ENCODE results near the gene BLZF1.
"Not testable (repeated sequence)": the region's sequence is repeated elsewhere in the genome, so short reads cannot be mapped to it uniquely, and the experiment has no call there.

The BLZF1 gene, protein sequence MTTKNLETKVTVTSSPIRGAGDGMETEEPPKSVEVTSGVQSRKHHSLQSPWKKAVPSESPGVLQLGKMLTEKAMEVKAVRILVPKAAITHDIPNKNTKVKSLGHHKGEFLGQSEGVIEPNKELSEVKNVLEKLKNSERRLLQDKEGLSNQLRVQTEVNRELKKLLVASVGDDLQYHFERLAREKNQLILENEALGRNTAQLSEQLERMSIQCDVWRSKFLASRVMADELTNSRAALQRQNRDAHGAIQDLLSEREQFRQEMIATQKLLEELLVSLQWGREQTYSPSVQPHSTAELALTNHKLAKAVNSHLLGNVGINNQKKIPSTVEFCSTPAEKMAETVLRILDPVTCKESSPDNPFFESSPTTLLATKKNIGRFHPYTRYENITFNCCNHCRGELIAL

DNA sequence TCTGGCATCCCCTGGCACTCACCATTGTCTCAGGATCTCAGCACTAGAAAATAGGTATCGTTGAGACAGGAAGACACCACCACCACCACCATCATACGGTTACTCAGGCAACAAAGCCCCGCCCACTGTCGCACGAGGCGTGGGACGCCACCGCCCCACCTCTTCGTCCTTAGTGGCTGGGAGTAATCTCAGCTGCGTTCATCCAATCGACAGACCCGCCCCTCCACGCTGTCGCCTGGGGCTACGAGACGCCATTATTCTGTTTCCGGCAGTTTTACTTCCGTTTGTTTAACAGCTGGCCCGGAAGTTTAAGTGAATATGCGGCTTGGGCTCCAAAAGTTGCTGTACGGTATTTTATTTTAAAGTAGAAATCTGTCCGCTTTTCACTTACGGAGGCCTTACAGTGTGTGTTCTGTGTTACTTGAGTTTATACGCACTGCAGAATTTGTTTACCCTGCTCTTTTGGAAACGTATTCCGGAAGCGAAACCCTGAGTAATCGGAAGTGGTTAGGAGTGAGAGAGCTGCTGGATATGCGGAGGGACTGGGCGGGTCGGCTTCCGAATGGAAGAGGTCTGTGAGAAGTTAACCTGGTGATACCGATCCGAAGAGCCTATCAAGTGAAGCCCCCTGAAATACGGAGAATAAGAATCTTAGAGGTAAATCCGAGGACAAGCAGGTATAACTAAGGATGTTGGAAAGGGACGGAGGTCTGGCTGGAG, at the start of gene BLZF1, which contains the start of gene NME7:
BLZF1 (plus strand) TSS at position 510 of the 720 bp plus-strand sequence. CDS start 1,328 bp downstream, outside the sequence.
NME7 (minus strand) TSS at position 112 of the 720 bp plus-strand sequence; CDS start at position 25, 87 bp downstream.
- DNase-seq (ENCODE audit: low read depth in 2 of 3, low spot score in 1 of 3), result peak; percentile 96 to 98 (median 96)

DNA sequence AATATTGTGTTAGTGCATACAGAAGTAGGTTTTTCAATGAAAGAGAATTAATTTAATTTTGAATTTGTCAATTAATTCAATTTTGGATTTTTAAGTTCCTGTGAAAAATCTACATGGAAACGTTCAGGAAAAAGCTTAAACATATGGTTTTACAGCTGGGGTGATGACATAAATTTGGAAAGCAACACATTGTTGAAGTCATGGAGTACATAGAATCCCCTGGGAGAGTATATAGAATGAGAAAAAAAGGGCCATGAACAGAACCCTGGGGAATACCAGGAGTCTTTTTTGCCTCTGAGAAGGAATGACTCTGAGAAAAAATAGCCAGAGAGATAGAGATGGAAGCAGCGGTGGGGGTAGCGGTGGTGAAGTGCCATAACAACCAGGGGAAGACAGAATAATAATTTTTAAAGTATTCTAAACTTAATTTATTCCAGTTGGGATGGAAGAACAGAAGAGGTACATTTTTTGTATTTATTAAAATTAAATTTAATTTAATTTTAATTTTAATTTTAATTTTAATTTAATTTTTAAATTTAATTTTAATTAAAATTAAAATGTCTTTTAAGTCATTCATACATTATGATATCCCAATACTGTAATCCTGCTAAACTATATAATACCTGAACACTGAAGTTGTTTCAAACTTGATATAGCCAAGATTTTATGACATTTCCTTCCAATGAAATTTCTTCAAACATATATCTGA, 49.3 kb upstream of the BLZF1 start:
- DNase-seq (ENCODE audit: low read depth in 2 of 3, low spot score in 1 of 3), result no peak

DNA sequence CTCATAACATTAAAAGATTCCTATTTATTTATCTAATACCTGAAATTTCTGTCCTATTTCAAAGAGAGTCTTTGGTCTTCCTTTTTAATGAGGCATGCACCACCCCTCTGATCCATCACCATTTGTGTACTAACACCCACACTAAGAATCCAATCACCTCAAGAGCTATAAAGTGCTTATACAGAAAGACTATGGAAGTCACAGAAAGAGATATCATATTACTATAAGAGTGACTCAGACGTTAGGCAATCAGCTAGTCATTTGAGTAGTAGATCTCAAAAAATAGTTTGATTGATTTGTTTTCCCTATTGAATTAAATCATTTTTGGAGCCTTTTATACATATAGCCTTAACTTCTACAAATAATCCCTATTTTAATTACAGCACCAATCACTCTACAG, 46.5 kb upstream of the BLZF1 start:
- DNase-seq (ENCODE audit: low read depth in 2 of 3, low spot score in 1 of 3), result no peak

DNA sequence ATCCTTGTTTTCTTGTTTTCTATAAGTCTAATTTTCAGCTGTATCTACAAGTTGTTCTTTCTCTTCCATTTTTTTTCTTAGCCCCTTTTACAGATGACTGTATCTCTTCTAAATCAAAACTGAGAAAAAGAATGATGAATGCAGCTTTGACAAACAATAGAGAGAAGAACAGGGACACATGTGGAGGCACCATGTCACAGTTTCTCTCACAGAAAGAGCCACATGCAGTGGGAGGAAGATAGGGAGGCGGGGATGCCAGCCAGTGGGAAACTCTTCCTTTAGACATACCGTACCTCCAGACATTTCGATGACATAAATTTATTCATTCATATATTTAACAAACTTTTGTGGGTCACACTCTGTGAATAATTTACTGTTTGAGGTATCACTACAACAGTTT, 45.9 kb upstream of the BLZF1 start:
- no peak for DNase-seq (ENCODE audit: low read depth in 2 of 3, low spot score in 1 of 3)

DNA sequence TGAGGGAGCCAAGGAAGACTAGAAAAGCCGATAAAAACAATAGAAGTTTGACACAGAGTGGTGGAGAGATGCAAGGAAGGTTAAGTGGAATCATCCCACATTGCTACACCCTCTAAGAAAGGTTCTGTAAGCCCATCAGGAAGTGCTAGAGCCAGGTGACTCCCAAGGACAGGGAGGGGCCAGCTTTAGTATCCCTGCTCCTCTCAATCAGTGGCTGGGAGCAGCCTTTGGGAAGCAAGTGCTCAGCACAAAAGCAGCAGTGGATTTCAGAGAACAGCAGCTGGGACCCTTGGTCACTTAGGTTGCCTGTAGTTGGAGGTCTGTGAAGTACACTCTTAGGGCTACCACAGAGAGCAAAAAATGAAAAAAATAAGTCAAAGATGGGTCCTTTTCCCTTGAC, 42.9 kb upstream of the BLZF1 start:
- no peak for DNase-seq (ENCODE audit: low read depth in 2 of 3, low spot score in 1 of 3)

DNA sequence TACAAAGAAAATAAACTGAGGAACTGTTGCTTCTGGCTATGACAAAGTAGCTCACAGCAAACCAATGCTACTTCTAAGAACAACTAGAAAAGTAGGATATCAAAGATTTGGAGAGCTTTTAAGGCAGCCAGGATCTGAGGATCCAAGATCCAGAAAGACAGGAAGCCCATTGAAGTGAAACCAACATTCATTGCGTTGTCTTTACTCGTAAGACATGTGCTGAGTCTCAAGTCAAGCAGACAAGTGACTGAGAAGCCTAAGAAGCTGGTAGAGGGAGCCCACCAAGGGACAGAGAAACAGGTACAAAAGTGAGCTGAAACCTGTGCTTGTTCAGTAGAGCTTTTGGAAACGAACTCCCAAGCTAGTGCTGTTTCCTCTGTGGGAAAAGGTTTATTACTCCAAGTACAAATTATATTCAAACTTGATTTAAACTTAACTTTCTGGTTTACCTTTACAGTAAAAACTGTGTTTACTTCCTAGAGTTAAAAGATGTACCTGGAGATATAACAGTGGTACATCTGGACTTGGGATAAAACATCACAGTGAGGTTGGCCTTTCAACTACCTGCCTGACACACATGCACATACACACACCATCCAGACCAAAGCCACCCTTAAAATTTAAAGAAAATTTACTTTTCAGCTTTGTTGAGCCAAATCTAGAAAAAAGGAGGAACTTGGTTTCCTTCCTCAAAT, 41.6 kb upstream of the BLZF1 start:
- no peak for DNase-seq (ENCODE audit: low read depth in 2 of 3, low spot score in 1 of 3)

DNA sequence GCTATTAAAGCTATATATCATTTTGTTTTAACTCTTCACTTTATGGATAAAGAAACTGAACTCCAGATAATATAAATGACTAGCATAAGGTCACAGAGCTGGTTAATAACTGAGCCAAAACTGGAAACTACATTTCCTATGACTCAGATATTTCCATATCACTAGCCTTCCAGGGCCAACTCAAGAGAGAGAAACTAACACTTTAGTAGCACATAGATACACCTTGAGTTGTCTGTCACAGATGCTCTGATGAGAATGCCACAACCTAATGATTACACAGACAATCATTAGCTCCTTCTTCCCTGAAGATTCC, 41.1 kb upstream of the BLZF1 start:
- DNase-seq (ENCODE audit: low read depth in 2 of 3, low spot score in 1 of 3), result no peak

DNA sequence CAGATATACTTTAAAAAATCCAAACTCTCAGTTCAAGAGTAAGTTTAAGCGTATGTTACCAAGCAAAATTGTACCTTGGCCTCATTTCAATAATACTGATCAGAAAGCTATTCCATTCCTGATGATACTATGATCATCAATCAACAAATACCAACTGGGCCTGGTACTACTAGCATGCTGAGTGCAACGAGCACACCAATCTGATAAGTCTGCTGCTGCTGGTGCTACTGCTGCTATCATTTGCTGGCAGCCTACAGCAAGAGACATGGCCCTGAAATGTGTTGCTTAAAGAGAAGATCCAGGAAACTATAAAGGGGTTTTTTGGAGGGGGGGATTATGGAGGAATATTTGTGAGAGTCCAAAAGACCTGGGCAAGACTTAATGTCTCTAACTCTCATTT, 40.1 kb upstream of the BLZF1 start:
- no peak for DNase-seq (ENCODE audit: low read depth in 2 of 3, low spot score in 1 of 3)

DNA sequence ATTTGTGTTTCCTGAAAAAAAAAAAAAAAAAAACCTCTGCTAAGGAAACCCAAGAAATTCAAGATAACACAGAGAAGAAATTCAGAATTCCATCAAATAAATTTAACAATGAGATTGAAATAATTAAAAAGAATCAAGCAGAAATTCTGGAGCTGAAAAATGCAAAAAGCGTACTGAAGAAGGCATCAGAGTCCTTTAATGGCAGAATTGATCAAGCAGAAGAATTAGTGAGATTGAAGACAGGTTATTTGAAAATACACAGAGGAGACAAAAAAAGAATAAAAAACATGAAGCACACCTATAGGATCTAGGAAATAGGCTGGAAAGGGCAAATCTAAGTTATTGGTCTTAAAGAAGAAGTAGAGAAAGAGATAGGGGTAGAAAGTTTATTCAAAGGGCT, 38.6 kb upstream of the BLZF1 start:
- DNase-seq (ENCODE audit: low read depth in 2 of 3, low spot score in 1 of 3), result no peak

DNA sequence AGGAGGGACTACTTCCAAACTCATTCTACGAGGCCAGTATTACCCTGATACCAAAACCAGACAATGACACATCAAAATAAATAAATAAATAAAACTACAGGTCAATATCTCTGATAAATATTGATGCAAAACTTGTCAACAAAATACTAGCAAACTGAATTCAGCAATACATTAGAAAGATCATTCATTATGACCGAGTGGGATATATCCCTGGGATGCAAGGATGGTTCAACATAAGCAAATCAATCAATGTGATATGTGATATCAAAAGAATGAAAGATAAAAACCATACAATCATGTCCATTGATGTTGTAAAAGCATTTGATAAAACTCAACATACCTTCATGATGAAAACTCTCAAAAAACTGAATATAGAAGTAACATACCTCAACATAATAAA, 37.1 kb upstream of the BLZF1 start:
- DNase-seq (ENCODE audit: low read depth in 2 of 3, low spot score in 1 of 3), result no peak

DNA sequence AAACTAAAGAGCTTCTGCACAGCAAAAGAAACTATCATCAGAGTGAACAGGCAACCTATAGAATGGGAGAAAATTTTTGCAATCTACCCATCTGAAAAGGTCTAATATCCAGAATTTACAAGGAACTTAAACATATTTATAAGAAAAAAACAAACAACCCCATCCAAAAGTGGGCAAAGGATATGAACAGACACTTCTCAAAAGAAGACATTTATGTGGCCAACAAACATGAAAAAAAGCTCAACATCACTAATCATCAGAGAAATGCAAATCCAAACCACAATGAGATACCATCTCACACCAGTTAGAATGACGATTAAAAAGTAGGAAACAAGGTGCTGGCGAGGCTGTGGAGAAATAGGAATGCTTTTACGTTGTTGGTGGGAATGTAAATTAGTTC, 33.3 kb upstream of the BLZF1 start:
- not testable (repeated sequence) for DNase-seq (ENCODE audit: low read depth in 2 of 3, low spot score in 1 of 3)

DNA sequence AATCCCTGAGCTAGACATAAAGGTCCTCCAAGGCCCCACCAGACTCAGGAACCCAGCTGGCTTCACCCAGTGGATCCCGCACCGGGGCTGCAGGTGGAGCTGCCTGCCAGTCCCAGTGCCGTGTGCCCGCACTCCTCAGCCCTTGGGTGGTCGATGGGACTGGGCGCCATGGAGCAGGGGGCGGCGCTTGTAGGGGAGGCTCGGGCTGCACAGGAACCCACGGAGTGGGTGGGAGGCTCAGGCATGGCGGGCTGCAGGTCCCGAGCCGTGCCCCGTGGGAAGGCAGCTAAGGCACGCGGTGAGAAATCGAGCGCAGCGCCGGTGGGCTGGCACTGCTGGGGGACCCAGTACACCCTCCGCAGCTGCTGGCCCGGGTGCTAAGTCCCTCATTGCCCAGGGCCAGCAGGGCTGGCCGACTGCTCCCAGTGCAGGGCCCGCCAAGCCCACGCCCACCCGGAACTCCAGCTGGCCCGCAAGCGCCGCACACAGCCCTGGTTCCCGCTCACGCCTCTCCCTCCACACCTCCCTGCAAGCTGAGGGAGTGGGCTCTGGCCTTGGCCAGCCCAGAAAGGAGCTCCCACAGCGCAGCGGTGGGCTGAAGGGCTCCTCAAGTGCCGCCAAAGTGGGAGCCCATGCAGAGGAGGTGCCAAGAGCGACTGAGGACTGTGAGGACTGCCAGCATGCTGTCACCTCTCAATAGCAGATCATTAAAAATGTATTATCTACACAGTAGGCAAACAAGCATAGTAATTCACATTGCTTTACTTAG, 30.9 kb upstream of the BLZF1 start:
- DNase-seq (ENCODE audit: low read depth in 2 of 3, low spot score in 1 of 3), result not testable (repeated sequence)

DNA sequence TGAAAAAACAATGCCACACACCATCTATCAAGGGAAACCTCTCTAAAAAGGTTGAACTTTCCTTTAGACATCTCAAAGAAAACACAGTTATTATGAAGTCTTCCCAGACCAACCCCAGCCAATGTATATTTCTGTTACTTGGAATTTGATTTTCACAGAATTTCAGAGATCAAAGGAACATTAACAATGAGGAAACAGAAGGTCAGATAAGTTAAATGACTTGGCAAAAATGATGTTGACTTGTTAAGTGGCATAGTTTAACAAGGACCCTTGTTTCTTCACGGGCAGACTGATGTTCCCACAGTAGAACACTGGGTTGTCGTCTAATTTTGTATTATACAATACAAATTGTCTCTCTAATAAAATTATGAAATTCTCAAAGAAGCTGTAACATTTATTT, 29.4 kb upstream of the BLZF1 start:
- DNase-seq (ENCODE audit: low read depth in 2 of 3, low spot score in 1 of 3), result no peak

DNA sequence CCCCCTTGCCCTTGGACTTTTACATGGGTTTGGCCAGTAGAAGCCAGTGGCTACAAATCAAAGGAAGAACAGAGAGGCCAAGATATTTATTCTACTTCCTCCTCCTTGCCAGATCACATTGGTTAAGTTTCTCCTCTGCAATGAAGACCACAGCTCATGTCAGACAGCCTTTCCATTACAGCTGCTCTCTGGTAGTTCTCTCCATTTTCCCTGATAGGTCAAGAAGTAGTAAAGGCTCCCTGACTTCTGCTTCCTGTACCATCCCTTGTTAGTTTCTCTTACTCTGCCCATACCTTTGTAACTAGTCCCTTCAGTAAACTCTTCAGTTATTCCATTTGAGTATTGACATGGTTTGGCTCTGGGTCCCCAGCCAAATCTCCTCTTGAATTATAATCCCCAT, 28.2 kb upstream of the BLZF1 start:
- DNase-seq (ENCODE audit: low read depth in 2 of 3, low spot score in 1 of 3), result no peak

DNA sequence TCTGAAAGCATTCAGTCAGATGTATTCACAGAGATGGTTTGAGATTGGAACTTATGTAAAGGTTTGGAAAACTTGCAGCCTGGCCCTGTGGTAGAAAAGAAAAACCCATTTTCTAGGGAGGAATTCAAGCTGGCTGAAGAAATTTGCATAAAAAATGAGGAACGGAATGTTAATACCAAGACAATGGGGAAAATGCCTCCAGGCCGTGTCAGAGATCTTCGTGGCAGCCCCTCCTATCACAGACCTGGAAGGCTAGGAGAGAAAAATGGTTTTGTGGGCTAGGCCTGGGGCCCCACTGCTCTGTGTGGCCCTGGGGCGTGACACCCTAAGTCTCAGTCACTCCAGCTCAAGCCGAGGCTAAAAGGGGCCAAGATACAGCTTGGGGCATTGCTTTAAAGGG, 27.1 kb upstream of the BLZF1 start:
- DNase-seq (ENCODE audit: low read depth in 2 of 3, low spot score in 1 of 3), result no peak

DNA sequence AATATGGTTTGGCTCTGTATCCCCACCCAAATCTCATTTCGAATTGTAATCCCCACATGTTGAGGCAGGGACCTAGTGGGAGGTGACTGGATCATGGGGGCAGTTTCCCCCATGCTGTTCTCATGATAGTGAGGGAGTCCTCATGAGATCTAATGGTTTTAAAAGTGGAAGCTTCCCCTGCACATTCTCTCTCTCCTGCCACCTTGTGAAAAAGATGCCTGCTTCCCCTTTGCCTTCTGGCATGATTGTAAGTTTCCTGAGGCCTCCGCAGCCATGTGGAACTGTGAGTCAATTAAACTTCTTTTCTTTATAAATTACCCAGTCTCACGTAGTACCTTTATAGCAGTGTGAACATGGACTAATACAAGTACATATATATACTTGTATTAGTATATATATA, 25.9 kb upstream of the BLZF1 start:
- not testable (repeated sequence) for DNase-seq (ENCODE audit: low read depth in 2 of 3, low spot score in 1 of 3)

DNA sequence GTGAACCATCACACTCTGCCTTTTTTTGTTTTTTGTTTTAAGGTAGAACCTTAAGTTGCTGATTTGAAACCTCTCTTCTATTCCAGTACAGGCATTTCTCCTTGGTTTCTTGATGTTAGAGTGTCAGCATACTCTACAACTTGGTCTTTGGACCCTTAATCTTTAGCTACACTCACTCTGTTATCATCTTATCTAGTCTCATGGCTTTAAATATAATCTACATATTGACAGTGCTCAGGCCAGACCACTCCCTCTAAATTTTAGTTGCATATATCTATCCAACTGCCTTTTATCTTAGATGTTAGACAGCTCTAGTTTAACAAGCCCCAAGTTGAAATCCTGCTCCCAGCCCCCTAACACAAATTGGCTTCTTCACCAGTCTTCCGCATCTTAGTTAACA, 22.5 kb upstream of the BLZF1 start:
- DNase-seq (ENCODE audit: low read depth in 2 of 3, low spot score in 1 of 3), result no peak

DNA sequence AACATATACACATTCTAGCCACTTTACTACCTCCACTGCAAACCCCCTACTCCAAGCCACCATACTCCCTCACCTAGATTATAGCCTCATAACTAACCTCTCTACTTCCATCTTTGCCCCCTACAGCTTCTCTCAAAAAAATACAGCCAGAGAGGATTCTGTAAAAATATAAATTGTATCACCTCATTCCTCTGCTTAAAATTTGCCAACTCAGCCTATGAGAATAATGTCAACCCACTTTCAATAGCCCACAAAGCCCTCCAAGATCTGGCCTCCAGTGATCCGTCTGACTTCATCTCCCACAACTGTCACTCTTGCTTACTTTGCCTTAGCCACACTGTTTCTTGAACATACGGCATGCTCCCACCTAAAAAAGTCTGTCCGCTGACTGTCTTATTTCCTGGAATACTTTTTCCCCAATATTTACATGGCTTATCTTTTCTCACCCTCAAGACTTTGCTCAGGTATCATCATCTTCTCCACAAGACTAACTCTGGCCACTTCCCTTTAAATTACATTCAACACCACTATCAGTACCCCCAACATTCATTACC, 21.9 kb upstream of the BLZF1 start:
- DNase-seq (ENCODE audit: low read depth in 2 of 3, low spot score in 1 of 3), result no peak

DNA sequence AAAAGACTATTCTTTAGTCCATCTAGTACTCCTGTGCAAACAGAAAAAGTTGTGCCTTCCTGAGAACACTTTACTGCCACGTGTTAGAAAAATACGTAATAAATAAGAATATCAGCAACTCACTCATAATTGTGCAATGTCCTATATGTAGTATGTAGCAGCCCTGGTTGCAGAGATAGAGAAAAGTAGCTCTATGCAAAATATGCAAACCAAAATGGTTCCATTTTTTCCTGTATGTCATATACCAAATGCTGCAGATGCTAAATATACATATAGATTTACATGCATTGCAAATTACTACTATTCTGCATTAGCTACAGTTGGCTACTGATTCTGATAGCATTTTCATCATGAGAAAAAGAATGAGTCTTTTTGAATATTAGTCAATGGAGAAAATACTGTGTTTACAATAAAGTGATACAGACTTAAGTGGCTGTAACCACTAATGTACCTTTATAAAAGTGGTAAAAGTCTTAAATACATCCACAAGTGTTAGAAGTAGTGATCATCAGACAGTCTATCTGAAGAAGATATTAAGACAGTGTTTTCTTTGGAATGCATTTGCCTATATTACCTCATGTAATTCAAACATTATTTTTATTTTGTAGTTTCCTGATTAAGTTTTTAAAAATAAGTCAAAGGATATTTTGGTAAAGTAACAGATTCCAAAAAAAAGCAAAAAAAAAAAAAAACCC, 20.2 kb upstream of the BLZF1 start:
- no peak for DNase-seq (ENCODE audit: low read depth in 2 of 3, low spot score in 1 of 3)

Data from stimulated activated CD4-positive, alpha-beta T cell treated with anti-CD3 and anti-CD28 coated beads, Interleukin-12 subunit alpha, Interleukin-12 subunit beta, amount 100 ng/mL, for 48 hours (primary cell).